GM21423 (cell line): Measurements from ENCODE around the gene SFXN2.

Experiments
- ATAC-seq: cut with Tn5 transposase; IDR thresholded peaks from one replicate; pipeline ENCODE4 v1.9.1; 2021; ENCODE audit warnings: mild to moderate bottlenecking, moderate library complexity; ENCODE audit not compliant: unreplicated experiment

The SFXN2 gene

DNA sequence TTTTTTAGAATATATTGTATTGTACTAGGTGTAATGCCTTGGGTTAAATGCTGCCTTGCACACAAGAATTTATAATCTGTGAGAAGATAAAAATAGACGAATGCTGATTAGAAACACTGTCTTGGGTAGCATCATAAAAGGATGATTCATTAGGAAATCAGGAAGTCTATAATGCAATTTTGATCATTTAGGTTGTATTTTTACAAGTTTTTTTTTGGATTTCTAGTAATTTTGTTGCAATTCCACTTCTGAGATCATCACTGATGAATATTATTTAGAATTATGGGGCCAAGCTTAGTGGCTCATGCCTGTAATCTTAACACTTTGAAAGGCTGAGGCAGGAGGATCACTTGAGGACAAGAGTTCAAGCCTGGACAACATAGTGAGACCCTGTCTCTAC lies 58.9 kb downstream of the SFXN2 start:
- ATAC-seq: no peak

DNA sequence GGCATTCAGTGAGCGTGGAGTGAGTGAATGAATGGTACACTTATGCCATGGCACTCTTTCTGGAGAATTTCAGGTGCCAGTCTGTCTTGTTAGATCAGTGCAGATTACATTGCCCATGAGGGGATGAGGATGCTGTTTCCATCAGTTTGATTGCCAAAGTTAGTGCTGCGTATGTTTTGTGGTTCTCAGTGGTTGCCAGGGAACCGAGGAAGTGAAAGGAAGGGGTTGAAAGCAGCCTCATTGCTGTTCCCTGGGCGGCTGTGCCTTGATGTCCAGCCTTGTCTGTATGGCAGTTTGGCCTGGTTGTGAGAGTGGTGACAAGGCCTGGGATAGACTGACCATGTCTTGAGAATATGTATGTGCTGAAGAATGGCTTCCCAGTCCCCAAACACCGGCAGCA lies 59.5 kb downstream of the SFXN2 start:
- no peak for ATAC-seq

DNA sequence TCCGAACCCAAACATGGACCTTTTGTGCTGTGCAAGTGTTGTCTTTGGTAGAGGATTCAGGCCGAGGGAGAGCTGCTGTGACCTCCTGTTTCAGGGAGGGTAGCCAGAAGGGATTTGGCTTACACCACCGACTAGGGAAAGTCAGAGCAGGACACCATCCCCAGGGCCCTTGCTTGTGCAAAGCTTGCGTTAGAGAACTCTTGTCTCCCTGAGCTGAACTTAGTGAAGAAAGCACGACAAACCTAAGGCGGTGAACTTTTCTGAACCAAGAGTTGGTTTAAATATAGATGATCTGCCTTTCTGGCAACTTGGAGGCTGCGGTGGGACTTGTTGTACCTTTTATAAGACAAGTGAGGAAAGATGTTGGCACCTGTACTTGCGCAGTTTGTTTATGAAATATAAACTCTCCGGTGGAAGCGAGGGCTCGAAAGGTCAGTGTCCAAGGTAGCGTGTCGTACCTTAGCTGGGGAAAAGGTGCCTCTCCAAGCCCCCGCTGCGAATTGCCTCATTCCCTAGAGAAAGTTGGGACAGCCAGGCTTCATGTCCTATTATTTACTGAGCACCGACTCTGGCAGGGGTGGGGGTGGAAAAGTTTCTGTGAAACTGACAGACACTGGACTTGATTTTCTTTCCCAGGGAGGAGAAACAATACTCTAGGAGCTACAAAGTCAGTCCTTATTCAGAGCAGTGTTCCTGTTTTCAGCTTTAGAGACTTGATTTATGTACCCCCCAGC lies 60.9 kb downstream of the SFXN2 start:
- no peak for ATAC-seq

DNA sequence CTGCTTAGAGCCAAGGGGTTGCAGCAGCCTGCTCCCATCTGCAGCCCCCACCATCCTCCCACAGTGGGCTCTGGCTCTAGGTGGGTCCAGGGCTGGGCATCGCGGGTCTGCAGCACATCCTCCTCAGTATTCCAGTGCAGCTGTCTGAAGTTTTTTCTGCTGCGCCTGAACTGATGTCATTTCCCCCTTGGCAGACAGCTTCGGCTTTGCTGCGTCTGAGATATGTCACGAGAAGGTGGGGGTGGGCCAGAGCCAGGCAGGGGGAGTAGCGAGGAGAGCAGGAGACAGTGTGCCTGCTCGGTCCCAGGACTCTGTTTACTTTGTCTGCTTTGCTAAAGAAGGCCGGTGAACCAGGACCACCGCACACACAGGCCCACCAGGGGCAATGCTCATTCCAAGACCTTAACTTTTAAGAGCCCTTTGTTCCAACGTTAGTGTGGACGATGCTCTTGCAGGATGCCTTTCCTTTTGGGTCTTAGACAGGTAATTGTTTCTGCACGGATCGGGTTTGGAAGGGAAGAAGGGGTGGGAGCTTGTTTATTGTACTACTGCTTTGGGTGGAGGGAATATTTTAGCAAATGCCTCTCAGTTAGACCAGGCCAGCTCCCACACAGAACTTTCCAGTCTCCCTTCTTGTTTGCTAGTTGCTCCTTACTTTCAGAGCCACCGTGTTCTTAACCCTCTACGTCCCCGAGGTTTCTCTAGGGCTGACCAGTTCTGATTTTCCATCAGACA lies 61.7 kb downstream of the SFXN2 start:
- no peak for ATAC-seq

DNA sequence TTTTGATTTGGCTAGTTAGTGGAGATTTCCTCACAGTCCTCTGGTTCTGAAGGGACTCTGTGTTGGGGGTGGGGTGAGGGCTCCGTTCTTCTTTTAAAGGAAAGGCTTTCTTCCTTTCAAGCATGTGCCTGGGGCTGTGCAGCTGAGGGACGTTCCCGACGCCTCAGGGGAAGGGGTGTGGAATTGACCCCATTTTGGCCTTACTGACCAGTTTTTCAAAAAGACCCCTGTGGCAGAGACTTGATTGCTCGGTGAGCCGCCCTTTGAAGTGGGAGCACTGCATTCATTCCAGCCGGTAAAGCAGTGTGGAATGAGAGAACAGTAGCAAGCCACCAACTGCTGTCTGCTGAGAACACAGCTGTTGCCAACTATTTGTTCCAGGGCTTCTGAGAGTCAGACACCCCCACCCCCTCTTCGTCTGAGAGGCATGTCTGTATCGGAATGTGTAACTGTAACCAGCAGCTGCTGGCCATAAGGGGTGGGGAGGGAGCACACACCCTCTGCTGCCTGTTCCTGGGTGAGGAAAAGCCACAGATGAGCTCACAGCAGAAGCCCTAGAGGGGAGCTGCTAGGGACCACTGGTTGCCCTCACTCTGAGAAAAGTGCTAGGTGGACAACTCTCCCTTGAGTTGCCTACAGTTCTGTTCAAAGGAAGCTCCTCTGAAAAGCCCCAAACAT lies 62.5 kb downstream of the SFXN2 start:
- ATAC-seq: no peak

DNA sequence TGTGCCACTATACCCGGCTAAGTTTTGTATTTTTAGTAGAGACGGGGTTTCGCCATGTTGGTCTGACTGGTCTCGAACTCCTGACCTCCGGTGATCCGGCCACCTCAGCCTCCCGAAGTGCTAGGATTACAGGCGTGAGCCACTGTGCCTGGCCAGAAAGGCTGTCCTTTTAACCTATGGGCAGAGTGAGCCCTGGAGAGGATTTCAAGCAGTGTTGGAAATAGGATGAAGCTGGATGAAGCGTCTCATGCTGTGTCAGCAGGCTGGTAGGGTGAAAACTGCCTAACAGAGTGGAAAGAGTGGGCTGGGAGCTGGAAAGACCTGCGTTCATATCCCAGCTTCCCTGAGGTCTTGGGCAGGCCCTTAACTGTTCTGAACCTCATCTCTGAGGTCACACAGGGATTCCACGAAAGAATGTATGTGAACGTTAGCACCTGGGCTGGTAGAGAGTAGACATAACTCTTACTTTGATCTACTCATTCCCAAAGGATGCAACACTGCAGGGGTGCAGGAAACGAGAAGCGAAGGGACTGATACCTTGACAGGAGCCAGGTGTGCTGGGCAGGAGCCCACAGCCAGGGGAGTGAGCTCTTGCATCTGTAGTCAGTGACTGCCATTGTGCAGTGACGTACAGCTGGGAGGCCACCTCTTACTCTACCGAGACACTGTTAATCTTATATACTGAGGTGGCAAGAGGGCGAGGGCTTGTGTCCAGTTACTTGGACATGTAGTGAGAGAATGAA lies 63.4 kb downstream of the SFXN2 start:
- ATAC-seq: no peak

DNA sequence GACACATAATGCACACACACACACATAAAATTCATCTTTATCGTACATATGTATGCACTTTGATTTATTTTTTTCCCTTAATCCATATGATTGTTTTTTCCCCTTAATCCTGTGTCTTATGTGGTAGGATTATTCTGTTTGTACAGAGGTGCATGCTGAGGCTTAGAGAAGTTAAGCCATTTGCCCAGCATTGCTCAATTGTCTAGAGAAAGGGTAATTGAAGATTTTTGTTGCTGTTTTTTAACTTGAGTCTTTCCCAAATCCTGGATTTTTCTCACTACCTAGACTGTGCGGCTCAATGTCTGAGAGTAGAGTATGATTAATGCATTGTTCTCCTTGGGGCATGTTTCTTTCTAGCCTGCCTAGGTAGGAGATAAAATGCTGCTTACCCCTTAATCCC lies 64.3 kb downstream of the SFXN2 start:
- ATAC-seq: no peak

DNA sequence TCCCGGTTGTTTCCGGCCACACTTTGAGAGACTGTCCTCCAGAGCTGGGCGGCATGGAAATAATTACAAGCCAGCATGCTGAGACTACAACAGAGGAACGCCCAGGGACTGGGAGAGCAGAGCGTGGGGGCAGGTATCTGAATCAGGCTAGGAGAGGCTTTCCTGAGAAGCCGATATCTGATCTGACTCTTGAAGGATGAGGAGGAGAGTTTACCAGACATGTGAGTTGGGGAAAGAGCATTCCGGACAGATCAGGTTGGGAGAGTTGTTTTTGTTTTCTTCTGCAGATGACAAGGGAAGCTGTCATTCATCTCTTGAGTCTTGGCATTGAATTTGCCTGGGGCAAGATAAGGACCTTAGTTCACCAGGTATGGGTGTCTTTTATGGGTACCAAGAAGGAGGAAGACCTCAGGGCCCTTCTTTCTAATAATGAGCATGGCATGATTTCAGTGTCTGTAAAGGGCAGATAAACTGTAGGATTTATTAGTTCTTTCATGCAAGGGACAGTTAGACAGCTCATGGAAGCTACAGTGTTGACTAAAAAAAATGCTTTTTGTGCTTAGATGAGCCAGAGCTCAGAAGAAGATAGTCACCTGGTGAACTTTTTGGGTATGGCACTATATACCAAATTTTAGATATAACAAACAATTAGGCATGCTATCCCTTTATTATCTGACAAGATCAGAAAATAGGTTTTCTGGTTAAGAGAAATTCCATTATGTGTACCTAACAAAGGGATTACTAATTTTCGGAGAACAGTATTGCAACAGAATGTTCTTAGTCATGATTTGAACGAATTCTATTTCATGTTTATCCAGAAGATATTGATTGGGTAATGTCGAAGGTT lies 65.5 kb downstream of the SFXN2 start:
- no peak for ATAC-seq

DNA sequence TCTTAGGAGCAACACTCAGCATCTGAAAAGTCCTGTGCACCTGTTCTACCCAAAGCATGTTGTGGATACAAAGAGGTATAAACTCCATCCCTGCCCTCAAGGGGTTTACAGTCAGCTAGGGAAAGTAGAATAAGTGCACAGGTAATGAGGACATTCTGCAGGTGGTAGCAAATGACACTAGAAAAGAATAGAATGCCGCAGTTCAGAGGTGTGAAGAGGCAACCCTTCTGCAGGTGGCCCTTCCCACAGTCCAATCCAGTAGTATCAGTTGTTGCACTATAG lies 66.0 kb downstream of the SFXN2 start:
- ATAC-seq: no peak

DNA sequence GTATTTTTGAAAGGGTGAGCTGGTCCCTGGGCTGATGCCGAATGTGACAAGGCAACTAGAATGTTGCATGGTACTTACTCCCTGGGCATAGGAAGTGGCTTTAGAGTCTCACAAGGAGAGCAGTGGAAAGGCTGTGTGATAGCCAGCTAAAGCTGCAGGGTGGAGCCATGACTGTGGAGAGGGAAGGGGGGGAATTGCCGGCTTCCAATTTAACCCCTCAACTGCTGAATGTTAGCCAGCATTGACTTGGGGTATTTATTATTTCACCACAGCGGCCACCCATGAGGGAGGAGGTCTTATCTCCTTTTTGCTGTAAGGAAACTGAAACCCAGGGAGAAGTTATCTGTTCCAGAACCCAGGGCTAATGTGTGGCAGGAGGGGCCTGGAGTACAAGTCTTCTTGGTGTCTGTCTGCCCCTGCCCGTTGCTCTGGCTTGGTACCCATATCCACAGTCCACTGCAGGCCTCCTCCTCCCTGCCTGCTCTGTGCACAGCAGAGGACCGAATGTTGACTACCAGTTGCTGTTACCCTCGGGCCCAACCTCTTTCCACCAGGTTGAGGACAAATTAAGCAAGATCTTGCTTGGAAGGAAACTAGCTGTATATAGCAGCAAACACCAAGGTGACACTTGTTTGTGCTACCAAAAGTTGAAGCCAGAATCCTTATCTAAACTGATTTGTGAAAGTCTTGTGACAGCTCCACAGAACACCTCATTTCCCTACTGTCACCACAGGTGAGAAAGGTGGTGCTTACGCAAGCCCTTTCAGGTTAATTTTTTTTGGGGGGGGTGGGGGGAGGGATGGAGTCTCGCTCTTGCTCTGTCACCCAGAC lies 66.9 kb downstream of the SFXN2 start:
- no peak for ATAC-seq

DNA sequence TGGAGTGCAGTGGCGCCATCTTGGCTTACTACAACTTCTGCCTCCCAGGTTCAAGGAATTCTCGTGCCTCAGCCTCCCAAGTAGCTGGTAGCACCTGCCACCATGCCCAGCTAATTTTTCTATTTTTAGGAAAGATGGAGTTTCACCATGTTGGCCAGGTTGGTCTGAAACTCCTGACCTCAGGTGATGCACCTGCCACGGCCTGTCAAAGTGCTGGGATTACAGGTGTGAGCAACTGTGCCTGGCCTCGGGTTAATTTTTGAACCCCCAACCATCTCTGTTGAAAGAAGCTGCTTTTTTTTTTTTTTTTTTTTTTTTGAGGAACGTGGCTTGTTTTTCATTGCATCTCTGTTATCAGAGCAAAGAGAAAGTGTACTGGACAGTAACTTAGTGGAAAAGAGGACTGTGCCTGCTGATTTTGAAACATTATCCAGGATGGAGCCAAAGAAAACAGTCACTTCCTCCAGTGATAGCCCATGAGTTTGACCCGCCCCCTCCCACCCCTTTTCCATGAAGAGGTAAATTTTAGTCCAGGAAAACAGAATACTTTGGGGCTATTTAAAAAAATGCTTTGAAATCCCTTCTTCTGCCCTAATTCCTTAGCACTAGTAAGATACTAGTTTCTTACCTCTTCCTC lies 67.6 kb downstream of the SFXN2 start:
- ATAC-seq: no peak

DNA sequence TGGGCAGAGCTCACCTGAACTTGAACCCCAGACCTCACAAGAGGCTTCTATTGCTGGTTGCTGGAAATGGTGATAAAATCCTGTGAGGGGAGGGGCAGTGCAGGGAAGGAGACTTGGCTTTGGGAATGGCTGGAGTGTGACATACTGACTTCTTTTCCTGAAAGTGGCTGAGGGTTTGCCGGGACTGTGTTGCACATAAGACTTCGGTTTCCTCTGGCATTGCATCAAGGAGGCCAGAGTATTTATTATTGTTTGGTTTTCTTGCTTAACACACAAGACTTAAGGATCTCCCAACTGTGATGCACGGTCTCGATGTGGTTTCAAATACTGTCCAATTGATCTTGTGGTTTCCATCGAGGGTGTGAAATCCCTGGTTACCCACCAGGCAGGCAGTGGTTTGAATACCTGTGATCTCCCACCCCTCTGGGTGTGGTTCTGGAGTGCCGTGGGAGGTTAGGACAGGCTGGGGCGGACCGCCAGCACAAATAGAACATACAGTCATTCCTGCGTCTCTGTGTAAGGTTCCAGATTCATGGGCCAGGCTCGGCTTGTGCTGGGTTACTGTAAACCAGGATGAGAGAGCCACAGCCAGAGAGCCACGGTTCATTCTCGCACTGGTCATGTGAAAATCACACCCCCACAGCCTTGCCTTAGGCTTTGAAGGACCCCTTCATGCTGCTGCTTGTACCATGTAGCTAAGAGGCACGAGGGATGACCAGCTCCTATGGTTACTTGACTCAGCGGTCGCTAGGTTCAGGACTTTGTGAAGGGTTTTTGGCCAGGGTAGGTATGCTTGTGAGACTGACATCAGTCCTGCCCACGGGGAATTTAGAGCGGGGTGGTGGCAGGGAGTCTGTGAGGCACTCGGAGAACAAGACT lies 68.5 kb downstream of the SFXN2 start:
- ATAC-seq: no peak

DNA sequence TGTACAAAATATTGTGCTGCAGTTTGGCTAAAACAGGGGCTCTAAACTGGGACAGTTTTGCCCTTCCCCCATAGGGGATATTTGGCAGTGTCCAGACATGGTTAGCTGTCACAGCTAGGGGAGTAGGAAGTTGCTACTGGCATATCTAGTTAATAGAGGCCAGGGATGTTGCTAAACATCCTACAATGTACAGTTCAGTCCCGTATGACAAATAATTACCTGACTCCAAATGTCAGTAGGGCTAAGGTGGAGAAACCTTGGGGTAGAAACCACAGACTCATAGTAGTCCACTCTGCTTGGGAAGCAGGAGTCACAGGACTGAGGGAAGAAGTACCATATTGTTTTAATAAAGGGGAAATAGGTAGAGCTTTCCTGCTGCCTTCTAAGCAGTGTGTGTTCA lies 69.1 kb downstream of the SFXN2 start:
- no peak for ATAC-seq

DNA sequence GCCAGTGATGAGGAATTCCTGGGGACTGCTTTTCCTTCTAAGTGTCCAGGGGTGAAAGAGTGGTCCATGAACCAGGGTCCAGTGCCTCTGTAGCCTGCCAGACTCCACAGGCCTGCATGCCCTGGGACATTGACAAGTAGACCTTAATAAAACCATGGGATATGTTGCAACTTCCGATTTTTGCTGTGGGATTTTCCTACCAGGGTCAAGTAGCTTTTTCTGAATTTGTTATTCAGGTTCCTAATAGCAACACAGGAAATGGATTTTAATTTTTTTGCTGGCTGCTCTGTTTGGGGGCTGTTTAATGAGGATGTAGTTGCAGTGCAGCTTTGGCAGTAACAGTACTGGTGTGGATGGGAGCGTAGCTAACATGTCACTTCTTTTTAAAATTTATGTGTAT lies 71.4 kb downstream of the SFXN2 start:
- no peak for ATAC-seq

DNA sequence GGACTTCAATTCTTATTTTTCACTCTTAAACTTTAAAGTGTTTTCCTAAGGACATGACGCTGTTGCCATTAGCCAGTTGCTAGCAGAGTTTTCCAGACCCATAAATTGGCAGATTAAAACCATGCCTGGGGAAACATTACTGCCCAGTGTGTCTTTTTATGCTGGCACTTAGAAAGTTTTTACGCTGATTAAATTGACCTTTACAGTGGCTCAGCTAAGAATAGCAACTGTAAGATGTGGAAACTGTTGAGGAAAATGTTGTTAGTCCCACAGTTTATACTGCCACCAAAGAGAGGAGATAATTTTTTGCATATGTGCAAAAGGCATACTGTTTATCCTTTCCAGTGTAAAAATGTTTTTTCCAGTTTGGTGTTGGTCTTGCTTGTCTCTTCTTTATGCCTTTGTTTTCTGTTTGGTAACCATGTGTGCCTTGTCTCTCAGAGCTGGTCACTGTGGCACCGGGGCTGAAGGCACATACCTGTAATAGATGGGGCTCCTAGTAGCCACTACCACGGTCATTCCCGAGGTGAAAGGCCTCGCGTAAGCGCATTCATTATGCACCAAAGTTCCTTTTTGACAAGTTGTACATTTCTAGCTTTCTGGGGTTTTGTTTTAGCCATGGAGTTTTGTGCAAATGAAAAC lies 77.4 kb downstream of the SFXN2 start:
- ATAC-seq: no peak
